ENCODE results near the gene FKBP2.

Gene FKBP2

DNA sequence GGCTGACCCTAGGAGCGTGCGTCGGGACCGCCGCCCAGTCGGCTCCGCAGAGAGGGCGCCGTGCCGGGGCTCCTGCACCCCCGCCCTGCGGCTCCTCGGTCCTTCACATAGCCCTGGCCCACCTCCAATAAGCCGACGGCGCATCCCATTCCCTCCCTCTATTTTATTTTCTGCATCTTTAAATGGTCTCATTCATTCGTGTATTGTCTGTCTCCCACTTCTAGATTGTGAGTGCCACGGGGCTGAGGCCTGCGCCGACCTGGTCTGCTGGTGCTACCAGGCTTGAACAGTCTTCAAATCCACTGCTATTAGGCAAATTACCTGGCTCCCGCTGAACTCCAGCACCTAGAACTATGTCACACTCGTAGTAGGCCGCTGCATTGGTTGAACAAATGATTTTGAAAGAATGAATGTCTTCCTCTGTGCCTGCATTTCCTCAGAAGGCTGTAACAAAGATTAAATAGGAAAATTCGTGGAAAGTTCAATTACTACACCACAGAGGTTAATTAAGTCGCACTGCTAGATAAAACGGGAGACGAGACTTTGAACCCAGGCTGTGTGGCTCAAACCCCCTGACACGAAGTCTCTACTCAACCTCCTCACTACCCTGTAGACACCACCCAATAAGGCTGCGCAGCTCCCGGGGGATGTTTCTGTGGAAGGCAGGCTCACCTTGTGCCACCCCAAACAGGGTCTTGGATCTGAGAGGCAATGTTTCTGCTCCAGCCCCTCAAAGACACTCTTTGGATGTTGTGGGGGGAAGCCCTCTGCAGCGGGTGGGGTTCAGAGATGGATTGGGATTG is 7.0 kb downstream of the FKBP2 start:
- DNase-seq (ENCODE audit: extremely low read depth in 1 of 2, low read depth in 1 of 2): no peak

DNA sequence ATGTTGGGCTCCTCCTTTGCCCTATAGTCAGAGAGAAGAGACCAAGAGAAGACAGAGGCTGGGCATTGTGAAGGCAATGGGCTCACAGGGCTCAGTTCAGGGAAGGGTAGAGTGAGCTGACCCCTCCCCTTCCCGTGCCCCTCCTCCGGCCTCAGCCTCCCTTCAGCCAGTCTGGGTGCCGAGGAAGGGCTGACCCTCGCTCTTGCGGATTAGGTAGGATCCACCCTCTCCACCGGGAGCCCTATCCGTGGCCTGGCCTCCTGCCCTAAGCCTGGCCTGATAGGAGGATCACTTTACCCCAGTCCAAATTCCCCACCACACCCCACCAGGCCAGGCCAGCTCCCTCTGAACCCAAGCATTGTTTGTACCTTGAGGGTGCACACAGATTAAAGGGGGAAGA is 7.7 kb downstream of the FKBP2 start:
- no peak for DNase-seq (ENCODE audit: extremely low read depth in 1 of 2, low read depth in 1 of 2)

DNA sequence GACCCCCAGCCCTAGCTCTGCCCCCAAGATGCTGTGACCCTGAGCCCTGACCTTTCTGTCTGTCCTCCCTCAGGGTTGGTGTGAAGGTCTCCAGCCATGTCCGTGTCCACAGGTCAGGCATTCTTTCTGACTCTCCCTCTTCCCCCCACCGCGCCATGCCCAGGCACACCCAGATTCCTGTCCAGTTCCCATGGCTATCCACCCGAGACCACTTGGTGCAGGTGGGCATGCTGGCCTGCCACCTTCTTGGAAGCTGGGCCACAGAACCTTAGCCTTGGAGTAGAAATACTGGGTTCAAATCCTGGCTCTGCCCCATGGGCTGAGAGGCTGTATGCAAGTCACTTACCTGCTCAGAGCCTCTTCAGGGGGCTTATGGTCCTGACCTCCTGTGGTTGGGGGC is 8.1 kb downstream of the FKBP2 start:
- DNase-seq (ENCODE audit: extremely low read depth in 1 of 2, low read depth in 1 of 2): no peak

DNA sequence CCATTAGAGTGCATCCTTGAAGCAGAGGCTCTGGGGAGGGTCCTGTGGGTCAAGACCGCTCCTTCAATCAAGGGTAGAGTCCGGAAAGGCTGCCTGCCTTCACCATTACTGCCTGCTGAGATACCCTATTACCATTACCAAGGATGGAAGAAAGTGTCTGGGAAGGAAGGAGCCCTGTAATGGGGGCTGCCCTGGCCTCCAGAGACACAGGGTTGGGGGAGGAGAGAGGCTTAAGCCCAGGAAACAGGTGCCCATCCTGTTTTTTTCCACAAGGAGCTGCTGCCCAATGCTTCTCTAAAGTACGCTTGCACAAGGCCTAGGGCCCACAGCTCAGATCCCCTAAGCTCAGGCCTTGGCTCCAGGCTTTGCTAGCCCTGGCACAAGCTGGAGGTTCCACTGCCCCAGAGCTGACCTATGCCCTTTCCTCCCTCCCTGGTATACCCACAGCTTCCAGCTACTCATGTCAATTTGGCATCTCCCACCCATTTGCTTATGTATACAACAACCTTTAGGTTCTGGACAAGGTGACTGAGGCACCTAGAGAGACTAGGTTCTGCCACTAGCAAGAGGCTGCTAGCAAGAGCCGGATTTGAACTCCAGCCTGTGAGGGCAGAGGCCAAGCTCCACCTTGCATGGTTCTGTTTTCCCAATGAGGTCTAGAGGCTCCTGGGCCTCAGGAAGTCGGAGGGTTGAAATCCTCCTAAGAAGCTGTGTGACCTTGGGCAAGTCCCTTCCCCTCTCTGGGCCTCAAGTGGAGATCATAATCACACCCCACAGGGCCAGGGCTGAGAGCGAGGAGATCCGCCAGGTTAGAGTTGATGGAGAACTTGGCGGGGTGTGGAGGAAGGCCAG is 8.9 kb downstream of the FKBP2 start:
- DNase-seq (ENCODE audit: extremely low read depth in 1 of 2, low read depth in 1 of 2): no peak

DNA sequence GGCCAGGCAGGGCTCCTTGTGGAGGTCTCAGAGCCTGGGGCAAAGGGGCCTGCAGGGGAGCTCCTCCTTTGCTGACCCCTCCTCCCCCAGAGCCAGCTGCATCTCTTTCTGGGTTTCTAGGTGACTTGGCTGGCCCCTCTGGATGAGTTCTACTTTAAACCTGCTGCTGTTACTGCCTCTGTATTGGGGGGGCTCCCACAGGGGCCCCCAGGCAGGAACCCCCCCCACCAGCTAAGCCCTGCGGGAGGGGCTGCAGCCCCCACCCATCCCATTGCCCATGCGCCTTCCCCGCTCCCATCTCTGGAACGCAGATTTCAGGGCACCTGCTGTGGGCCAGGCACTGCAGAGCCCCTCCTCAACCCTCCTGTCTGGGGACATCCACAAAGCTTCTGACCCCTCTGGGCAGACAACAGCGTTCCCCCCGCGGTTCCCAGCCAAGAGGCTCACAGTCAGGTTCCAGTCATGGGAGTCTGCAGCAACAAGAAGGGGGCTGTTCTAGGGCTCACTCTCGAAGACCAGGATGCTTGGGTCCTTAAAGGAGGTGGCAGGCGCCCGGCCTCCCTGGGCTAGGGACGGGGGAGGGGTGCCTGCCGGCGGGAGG is 9.6 kb downstream of the FKBP2 start:
- no peak for DNase-seq (ENCODE audit: extremely low read depth in 1 of 2, low read depth in 1 of 2)

DNA sequence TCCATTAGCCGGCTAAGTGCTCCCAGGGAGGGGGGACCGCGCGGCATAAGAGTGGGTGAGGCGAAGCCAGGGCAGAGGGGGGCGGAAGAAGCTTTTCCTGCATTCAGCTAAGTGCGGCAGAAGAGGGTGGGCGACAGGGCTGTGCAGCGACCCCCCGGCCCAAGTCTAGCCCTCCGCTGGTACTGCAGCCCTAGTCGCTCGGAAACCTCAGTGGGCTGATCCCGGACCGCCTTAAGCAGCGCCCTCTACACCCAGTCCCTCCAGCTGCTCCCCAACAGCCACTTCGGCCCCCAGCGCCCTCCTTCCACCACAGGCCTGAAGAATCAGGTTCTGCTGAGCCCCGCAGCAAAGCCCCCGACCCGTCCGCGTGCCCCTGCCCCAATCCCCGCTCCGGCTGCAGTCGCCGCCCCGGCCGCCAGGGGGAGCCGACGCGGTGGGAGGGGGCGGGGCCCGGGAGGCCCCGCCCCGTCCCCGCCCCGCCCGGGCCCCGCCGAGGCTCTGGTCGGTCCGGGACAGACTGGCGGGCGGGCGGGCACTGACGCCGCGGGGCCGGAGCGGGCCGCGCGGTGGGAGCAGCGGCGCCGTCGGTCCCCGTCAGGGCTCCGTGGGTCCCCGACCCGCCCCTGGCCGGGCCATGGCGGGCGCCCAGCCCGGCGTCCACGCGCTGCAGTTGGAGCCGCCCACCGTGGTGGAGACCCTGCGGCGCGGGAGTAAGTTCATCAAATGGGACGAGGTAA is 10.3 kb downstream of the FKBP2 start, which contains the start of gene PLCB3:
TSS of gene PLCB3 (plus strand) at position 515 of the 737 bp plus-strand sequence. CDS start at position 635, 120 bp downstream.
- no peak for DNase-seq (ENCODE audit: extremely low read depth in 1 of 2, low read depth in 1 of 2)

DNA sequence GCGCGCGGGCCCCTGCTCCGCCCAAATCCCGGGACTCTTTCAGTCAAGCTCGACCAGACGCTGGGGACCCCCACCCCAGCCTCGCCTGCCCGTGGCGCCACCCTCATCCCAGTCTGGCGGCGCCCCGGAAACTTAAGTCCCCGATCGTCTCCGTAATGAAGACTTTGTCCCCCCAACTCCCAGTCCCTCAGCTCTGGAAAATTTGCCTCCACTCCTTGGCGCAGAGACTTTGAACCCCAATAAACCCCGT is 10.8 kb downstream of the FKBP2 start:
- no peak for DNase-seq (ENCODE audit: extremely low read depth in 1 of 2, low read depth in 1 of 2)

- no peak for DNase-seq (ENCODE audit: extremely low read depth in 1 of 2, low read depth in 1 of 2)
Measured at GRCh38 chr11:64252003-64252872, 11.3 kb downstream of the FKBP2 start.

- no peak for DNase-seq (ENCODE audit: extremely low read depth in 1 of 2, low read depth in 1 of 2)
Measured at GRCh38 chr11:64253043-64253442, 12.1 kb downstream of the FKBP2 start.

DNA sequence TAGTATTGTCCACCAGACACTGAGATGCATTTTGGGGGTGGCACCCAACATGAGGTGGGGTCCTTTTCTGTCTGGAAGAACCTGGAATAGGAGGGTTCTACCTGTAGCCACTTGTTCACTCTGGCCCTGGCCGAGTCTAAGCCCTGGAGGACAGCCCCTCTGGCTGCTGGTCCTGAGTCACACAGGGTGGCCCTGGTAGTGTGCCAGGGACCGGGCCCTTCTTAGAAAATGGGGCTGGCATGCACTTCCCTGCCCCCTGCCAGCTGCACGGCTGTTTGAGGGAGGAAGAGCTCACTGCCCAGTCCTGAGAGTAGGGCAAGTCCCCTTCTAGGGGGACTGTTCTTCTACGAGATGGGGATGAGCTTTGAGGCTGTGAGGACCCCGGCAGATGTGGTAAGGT is 12.6 kb downstream of the FKBP2 start:
- no peak for DNase-seq (ENCODE audit: extremely low read depth in 1 of 2, low read depth in 1 of 2)

DNA sequence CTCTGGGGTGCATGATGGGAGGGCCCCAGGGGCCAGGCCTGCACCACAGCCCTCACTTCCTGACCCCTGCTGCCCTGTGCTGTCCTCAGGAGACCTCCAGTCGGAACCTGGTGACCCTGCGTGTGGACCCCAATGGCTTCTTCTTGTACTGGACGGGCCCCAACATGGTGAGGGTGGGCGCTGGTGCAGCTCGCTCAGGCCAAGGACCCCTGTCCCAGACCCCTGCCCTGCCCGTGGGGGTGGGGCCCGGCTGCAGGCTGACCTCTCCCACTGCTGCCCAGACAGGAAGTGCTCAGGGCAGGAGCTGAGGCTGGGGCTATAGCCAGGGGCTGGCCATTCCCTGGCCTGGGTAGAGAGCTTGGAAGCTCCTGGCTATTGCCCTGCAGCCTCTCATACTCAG is 13.4 kb downstream of the FKBP2 start:
- no peak for DNase-seq (ENCODE audit: extremely low read depth in 1 of 2, low read depth in 1 of 2)

GRCh38 chr11:64255135-64256128 is 14.5 kb downstream of the FKBP2 start:
- no peak for DNase-seq (ENCODE audit: extremely low read depth in 1 of 2, low read depth in 1 of 2)

- no peak for DNase-seq (ENCODE audit: extremely low read depth in 1 of 2, low read depth in 1 of 2)
Measured at GRCh38 chr11:64256300-64256699, 15.4 kb downstream of the FKBP2 start.

DNA sequence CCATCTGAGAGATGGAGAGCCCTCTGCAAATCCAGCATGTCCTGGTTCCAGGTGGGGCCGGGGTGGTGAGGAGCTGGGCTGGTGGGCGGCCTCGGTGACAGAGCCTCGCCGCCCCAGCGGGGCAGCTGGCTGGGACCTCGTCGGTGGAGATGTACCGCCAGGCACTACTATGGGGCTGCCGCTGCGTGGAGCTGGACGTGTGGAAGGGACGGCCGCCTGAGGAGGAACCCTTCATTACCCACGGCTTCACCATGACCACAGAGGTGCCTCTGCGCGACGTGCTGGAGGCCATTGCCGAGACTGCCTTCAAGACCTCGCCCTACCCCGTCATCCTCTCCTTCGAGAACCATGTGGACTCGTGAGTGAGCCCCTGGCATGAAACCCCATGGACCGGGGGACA is 17.5 kb downstream of the FKBP2 start:
- DNase-seq (ENCODE audit: extremely low read depth in 1 of 2, low read depth in 1 of 2): no peak

DNA sequence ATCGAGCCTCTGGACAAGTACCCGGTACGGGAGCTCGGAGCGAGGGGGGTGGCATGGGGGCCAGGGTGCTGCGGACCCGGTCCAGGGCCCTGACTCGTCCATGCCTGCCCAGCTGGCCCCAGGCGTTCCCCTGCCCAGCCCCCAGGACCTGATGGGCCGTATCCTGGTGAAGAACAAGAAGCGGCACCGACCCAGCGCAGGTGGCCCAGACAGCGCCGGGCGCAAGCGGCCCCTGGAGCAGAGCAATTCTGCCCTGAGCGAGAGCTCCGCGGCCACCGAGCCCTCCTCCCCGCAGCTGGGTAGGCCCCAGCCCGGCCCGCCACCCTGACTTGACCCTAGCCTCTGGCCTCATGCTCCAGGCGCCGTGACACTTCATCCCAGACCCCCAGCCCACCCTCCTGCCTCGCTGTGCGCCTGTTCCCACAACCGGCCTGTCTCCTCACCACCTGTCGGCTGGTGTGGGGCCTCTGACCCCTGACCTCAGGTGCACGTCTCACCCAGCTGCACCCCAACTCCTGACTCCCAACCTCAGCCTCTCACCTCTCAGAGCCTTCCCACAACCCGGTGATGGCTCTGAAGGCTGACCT is 18.1 kb downstream of the FKBP2 start:
- no peak for DNase-seq (ENCODE audit: extremely low read depth in 1 of 2, low read depth in 1 of 2)

GRCh38 chr11:64259533-64260067 is 18.7 kb downstream of the FKBP2 start:
- DNase-seq (ENCODE audit: extremely low read depth in 1 of 2, low read depth in 1 of 2): no peak

DNA sequence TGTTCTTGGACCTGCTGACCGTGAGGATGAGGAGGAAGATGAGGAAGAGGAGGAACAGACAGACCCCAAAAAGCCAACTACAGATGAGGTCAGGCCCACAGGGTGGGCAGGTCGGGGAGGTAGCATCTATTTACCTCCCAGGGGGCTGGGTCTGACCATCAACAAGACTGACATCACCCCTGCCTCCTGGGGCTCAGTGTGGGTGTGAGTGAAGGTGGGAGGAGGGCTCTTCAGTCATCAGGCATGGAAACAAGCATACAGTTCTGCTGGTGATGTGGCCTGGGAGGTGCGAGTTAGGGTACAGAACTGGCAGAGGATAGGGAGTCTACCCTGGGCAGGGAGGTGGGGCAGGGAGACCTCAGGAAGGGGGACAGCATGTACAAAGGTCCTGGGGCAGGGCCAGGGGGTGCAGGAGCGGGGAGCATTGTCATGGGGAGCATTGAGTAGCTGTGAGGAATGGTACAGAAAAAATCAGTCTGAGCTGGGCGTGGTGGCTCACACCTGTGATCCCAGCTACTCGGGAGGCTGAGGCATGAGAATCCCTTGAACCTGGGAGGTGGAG is 19.3 kb downstream of the FKBP2 start:
- DNase-seq (ENCODE audit: extremely low read depth in 1 of 2, low read depth in 1 of 2): no peak

GRCh38 chr11:64261556-64262080 is 20.7 kb downstream of the FKBP2 start:
- no peak for DNase-seq (ENCODE audit: extremely low read depth in 1 of 2, low read depth in 1 of 2)

Measured in stimulated activated CD8-positive, alpha-beta memory T cell treated with anti-CD3 and anti-CD28 coated beads, Interleukin-7, amount 100 ng/mL, for 48 hours (primary cell).